C4-2B (cell line): ENCODE data around the gene STX8.
A peak's percentile ranks its signal among the peaks of the same experiment; 100 is the strongest.

Experiments
- H3K27ac ChIP-seq: fragments of 450-650 bp; 2 replicates; pipeline ENCODE4 v1.5.1; 2017
- CTCF ChIP-seq: fragments of 450-650 bp; conservative IDR thresholded peaks from 2 replicates; pipeline ENCODE4 v1.5.1; 2017; ENCODE audit warnings: mild to moderate bottlenecking
- ZFX ChIP-seq: fragments of 450-650 bp; IDR thresholded peaks from 2 replicates; pipeline ENCODE4 v1.6.1; 2017

The STX8 gene

GRCh38 chr17:9306086-9306485 is 269.5 kb downstream of the STX8 start:
- H3K27ac ChIP-seq: no peak overlapping the region
- TF ChIP-seq CTCF (no peak), ZFX (no peak)

DNA sequence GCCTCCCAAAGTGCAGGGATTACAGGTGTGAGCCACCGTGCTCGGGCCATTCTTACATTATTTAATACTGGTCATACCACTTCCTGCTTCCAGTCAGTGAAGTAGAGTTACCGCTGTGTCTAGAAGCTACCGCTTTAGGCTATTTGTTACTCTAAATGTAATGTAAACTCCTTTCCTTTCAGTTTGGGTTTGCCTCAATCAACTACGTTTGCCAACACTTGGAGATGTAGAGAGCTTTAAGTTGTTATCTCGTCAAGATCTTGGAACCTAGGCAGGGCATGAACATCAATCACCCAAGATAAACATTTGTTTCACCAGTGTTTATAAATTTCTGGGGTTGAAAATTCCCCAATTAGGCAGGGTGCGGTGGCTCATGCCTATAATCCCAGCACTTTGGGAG is 275.9 kb downstream of the STX8 start:
- TF ChIP-seq CTCF (no peak), ZFX (no peak)
- H3K27ac ChIP-seq: no peak overlapping the region

DNA sequence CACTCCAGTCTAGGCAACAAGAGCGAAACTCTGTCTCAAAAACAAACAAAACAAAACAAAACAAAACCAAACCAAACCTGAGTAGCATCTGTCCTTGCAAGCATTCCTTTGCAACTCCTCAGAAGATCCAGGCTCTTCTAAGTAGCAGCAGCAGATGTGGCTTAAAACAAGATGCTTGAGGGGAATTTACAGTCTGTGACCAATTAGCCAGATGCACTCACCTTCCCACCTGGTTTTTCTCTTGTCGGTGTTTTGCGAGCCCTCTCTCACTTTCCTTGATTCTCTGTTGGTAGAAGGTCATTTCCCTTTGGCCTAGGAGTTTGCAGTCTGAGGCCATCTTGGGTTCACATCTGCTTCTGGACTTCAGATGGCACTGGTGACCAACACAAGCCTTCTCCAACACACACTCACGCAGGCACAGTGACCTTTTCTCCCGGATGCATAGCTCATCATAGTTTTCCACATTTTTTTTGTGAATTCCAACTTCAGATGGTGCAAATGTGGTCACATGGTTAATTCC is 276.8 kb downstream of the STX8 start:
- TF ChIP-seq CTCF (no peak), ZFX (no peak)
- no peak overlapping the region for H3K27ac ChIP-seq

DNA sequence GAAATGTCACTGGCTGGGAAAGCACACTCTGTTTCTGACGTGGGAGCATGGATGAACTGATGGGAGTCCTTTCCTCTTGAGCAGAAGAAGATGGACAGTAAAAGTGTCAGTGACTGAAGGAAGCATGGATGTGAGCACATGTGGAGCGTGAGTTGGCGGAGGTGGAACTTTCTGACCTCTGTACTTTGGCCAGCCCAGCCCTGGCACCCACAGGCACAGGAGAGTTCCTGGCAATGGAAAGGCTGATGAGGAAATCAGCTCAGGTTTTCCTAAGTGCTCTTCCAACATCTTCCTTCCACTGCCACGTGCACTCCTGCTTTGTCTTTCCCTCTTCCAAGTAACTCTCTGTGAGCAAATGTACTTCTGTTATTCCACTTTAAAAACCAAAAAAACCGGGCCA is 277.5 kb downstream of the STX8 start:
- no peak overlapping the region for H3K27ac ChIP-seq
- TF ChIP-seq CTCF: no peak
- TF ChIP-seq ZFX: no peak

DNA sequence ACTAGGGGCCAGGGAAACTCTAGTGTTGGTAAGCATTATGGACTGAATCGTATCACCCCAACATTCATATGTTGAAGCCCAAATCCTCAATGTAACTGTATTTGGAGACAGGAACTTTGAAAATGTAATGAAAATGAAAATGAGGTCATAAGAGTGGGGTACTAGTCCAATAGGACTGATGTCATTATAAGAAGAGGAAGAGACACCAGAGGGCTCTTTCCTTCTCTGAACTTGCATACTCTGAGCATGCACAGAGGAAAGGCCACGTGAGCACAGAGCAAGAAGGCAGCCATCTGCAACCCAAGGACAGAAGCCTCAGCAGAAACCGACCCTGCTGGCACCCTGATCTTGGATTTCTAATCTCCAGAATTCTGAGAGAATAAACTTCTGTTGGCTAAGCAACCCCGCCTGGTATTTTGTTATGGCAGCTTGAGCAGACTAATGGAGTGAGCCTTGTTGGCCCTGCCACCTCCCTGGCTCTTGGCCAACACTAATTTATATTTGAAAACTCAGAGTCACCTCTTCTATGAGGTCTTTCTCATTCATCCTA is 280.9 kb downstream of the STX8 start:
- no peak overlapping the region for H3K27ac ChIP-seq
- no peak for TF ChIP-seq CTCF
- no peak for TF ChIP-seq ZFX

- TF ChIP-seq CTCF (peak; percentile 50), ZFX (no peak)
- no peak overlapping the region for H3K27ac ChIP-seq
Measured at GRCh38 chr17:9292561-9292941, 283.1 kb downstream of the STX8 start.

DNA sequence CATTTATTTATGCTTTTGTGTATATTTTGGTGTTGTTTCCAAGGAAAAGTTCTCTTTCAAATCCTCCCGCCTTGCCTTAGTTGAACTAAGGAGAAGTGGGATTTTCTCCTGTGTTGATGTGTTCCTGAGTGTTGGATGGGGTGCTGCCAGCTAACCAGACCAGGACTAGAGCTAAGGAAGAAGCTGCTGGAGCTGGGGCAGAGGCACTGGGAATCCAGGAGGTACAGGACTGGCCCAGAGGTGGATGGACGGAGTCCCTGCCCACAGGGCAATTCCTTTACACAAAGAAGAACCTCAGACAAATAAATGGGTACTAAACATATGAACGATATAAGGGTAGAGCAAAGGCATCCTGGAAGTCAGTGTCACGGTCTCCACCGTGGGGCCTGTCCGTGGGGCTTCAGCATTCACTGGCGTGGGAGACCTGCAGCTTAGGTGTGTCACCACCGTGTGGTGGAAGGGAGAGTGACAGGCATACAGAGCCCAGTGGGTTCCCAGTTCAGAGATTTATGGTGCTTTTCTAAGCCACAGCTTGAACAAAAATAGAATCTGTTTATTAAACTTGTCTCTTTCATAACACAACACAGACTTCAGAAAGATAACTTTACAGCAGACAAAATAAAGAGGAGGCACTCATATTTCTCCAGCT is 283.6 kb downstream of the STX8 start:
- no peak overlapping the region for H3K27ac ChIP-seq
- TF ChIP-seq CTCF: peak; percentile 86
- TF ChIP-seq ZFX: no peak
